Lower lobe of right lung (tissue), 2 donors: ENCODE data around the gene ARVCF. TPM values are rescaled to one million over a fixed set of nuclear protein-coding genes. Genes with fewer than 3 reads are reported as not detected.

Source experiments
- ATAC-seq, 2 donors: fragments of 200-7000 bp; cut with Tn5 transposase; one replicate each; pipeline ENCODE4 v1.9.1; 2020 to 2022; ENCODE audit warnings: mild to moderate bottlenecking in 2 of 2, moderate library complexity in 2 of 2
- DNase-seq: peaks from one replicate; pipeline ENCODE4 v3.0.0-alpha.2; 2020
- H3K27ac ChIP-seq: fragments of 200-600 bp; one replicate; pipeline ENCODE4 v1.8.0; 2022
- H3K27me3 ChIP-seq: fragments of 200-600 bp; one replicate; pipeline ENCODE4 v1.8.0; 2022; ENCODE audit warnings: low read depth
- H3K36me3 ChIP-seq: fragments of 200-600 bp; one replicate; pipeline ENCODE4 v1.8.0; 2022; ENCODE audit warnings: mild to moderate bottlenecking
- H3K4me1 ChIP-seq: fragments of 200-600 bp; one replicate; pipeline ENCODE4 v1.8.0; 2022
- H3K4me3 ChIP-seq: fragments of 200-600 bp; one replicate; pipeline ENCODE4 v1.8.0; 2022; ENCODE audit warnings: mild to moderate bottlenecking
- H3K9me3 ChIP-seq: fragments of 200-600 bp; one replicate; pipeline ENCODE4 v1.8.0; 2022
- CTCF ChIP-seq: fragments of 200-600 bp; IDR thresholded peaks from one replicate; pipeline ENCODE4 v1.8.0; 2022; ENCODE audit warnings: antibody characterized with exemption, mild to moderate bottlenecking
- intact Hi-C: fragments of 100-400 bp; cut with DNase I; formaldehyde crosslinking; loops from one replicate; pipeline ENCODE4 v1.11.0; 2022
- total RNA-seq: library from RNA; stranded (reverse); fragmentation: NEBNext Ultra II Directional; extraction: Animal tissue kit (Norgen Biotek cat#: 25700); gene quantifications from one replicate; pipeline ENCODE4 v1.2.1, GENCODE V29; 2021
- donor health status: DM: no; HTN: yes; CAD: no; lungs with severe emphysema.

Gene ARVCF
- total RNA-seq, 1 donor from 2014 or later: 16.8 TPM

- intact Hi-C loops: no loop called here
- no peaks in the 10 kb centered on the region for H3K9me3 ChIP-seq
- no peak for DNase-seq
Measured at GRCh38 chr22:19972652-19973550, 43.7 kb downstream of the ARVCF start.

GRCh38 chr22:19972251-19972650 lies 44.4 kb downstream of the ARVCF start:
- intact Hi-C loops: no loop called here
- peaks cover 61% of the 10 kb centered on the region for H3K36me3 ChIP-seq
- H3K9me3 ChIP-seq: no peaks in the 10 kb centered on the region
- ATAC-seq: no peak
- no peak overlapping the region for H3K4me3 ChIP-seq
- no peak for TF ChIP-seq CTCF
- no peak overlapping the region for H3K27ac ChIP-seq
- no peak for DNase-seq
- H3K4me1 ChIP-seq: peaks cover 13% of the 10 kb centered on the region
- no peaks in the 10 kb centered on the region for H3K27me3 ChIP-seq

More at GRCh38 chr22:19972652-19973550, 43.7 kb downstream of the ARVCF start:
- Histone ChIP-seq H3K4me1 (peaks cover 13% of the 10 kb centered on the region), H3K27ac (no peak overlapping the region), H3K36me3 (peaks cover 55% of the 10 kb centered on the region), H3K27me3 (no peaks in the 10 kb centered on the region), H3K4me3 (no peak overlapping the region)
- TF ChIP-seq CTCF: no peak
- ATAC-seq: no peak

GRCh38 chr22:19971276-19972124 lies 45.1 kb downstream of the ARVCF start:
- H3K4me3 ChIP-seq: peak overlapping the region; percentile 17
- peaks cover 66% of the 10 kb centered on the region for H3K36me3 ChIP-seq
- intact Hi-C loops: no loop called here
- H3K27me3 ChIP-seq: no peaks in the 10 kb centered on the region
- no peak overlapping the region for H3K27ac ChIP-seq
- DNase-seq (peak; percentile 69), ATAC-seq (peak; percentile 53 to 63)
- no peaks in the 10 kb centered on the region for H3K9me3 ChIP-seq
- no peak for TF ChIP-seq CTCF
- H3K4me1 ChIP-seq: peaks cover 13% of the 10 kb centered on the region

- peak; percentile 82 for ATAC-seq
- no peak overlapping the region for H3K27ac ChIP-seq
- peak; percentile 81 for DNase-seq
- peaks cover 66% of the 10 kb centered on the region for H3K36me3 ChIP-seq
- H3K4me1 ChIP-seq: peaks cover 13% of the 10 kb centered on the region
- no peak overlapping the region for H3K4me3 ChIP-seq
- H3K9me3 ChIP-seq: no peaks in the 10 kb centered on the region
- H3K27me3 ChIP-seq: no peaks in the 10 kb centered on the region
- TF ChIP-seq CTCF: peak; percentile 96
- intact Hi-C loops: no loop called here
Measured at GRCh38 chr22:19970479-19971275, 45.9 kb downstream of the ARVCF start.

GRCh38 chr22:19970031-19970478 lies 46.6 kb downstream of the ARVCF start:
- no peak for TF ChIP-seq CTCF
- no peak for ATAC-seq
- Histone ChIP-seq H3K27ac (peak overlapping the region; percentile 10), H3K9me3 (no peaks in the 10 kb centered on the region), H3K27me3 (no peaks in the 10 kb centered on the region), H3K4me3 (no peak overlapping the region), H3K36me3 (peaks cover 70% of the 10 kb centered on the region), H3K4me1 (peaks cover 13% of the 10 kb centered on the region)
- no peak for DNase-seq
- intact Hi-C loops: no loop called here
